ENCODE data around the gene MICB.

MICB gene

DNA sequence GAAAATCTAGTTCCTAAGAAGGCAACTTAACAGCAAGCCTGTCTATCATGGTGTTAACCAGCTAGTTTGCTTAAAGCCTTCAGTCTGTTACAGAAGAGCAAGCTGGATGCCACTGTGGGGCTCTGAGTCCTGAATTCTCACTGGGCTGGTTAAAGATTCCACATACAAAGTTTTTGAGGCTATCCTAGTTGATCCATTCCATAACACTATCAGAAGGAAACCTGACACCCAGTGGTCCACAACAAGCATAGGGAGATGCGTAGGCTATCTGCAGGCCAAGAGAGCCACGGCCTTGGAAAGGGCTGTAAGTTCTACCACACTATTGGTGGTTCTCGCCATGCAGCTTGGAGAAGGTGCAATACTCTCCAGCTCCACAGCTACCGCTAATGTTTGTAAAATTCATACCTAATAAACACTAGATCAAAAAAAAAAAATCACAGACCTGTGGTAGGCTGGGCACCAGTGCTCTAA is 30.4 kb downstream of the MICB start:
- H3K9me3 ChIP-seq = no peaks in the 10 kb centered on the region
- peaks cover 48% of the 10 kb centered on the region for H3K36me3 ChIP-seq
- no peaks in the 10 kb centered on the region for H3K27me3 ChIP-seq
- no peak overlapping the region for H3K27ac ChIP-seq
- H3K4me1 ChIP-seq (ENCODE audit: control insufficient read depth in 1 of 2, insufficient read depth in 1 of 2, low read depth in 1 of 2, low read length in 1 of 2) = no peaks in the 10 kb centered on the region
- TF ChIP-seq, protein P1, sequence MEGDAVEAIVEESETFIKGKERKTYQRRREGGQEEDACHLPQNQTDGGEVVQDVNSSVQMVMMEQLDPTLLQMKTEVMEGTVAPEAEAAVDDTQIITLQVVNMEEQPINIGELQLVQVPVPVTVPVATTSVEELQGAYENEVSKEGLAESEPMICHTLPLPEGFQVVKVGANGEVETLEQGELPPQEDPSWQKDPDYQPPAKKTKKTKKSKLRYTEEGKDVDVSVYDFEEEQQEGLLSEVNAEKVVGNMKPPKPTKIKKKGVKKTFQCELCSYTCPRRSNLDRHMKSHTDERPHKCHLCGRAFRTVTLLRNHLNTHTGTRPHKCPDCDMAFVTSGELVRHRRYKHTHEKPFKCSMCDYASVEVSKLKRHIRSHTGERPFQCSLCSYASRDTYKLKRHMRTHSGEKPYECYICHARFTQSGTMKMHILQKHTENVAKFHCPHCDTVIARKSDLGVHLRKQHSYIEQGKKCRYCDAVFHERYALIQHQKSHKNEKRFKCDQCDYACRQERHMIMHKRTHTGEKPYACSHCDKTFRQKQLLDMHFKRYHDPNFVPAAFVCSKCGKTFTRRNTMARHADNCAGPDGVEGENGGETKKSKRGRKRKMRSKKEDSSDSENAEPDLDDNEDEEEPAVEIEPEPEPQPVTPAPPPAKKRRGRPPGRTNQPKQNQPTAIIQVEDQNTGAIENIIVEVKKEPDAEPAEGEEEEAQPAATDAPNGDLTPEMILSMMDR (IDR thresholded peaks at IDR 0.05) = no peak
- no peak overlapping the region for H3K4me3 ChIP-seq (ENCODE audit: low read depth in 1 of 2, low read length in 1 of 2)

DNA sequence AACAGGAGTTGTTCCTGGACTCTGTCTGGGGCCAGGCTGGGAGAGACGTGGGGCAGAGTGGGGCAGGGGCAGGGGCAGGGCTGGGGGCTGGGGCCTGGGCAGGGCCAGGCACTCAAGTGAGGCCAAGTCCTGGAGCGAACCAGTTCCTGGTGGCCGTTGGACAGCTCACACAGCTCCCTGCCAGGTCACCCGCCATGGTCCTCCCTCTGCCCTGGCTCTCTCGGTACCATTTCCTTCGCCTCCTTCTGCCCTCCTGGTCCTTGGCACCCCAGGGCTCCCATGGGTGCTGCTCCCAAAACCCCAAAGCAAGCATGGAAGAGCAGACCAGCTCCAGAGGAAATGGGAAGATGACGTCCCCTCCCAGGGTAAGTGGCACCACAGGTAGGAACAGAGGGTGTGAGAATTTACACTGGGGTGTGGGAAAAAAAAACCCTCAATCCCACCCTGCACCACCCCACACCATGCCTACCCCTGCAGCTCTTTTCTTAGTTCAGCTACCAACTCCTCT is 30.9 kb downstream of the MICB start, which contains the start of gene MCCD1:
TSS of gene MCCD1 (plus strand) at position 142 of the 508 bp plus-strand sequence. CDS start at position 195, 53 bp downstream.
- H3K4me3 ChIP-seq (ENCODE audit: low read depth in 1 of 2, low read length in 1 of 2) = no peak within 1 kb of the TSS
- H3K9me3 ChIP-seq = no peaks in the 10 kb centered on the region
- H3K36me3 ChIP-seq = peaks cover 53% of the 10 kb centered on the region
- peak within 1 kb of the TSS; percentile 20 for H3K27ac ChIP-seq
- TF ChIP-seq, protein P1 (IDR thresholded peaks at IDR 0.05) = no peak
- no peaks in the 10 kb centered on the region for H3K4me1 ChIP-seq (ENCODE audit: control insufficient read depth in 1 of 2, insufficient read depth in 1 of 2, low read depth in 1 of 2, low read length in 1 of 2)
- H3K27me3 ChIP-seq = no peaks in the 10 kb centered on the region

- Histone ChIP-seq H3K9me3 (no peaks in the 10 kb centered on the region), H3K36me3 (peaks cover 60% of the 10 kb centered on the region), H3K27me3 (no peaks in the 10 kb centered on the region), H3K4me1 (ENCODE audit: control insufficient read depth in 1 of 2, insufficient read depth in 1 of 2, low read depth in 1 of 2, low read length in 1 of 2) (no peaks in the 10 kb centered on the region), H3K27ac (peak overlapping the region; percentile 20), H3K4me3 (ENCODE audit: low read depth in 1 of 2, low read length in 1 of 2) (no peak overlapping the region)
- TF ChIP-seq, protein P1 (IDR thresholded peaks at IDR 0.05) = no peak
Observed at GRCh38 chr6:31529329-31530150, 31.6 kb downstream of the MICB start.

DNA sequence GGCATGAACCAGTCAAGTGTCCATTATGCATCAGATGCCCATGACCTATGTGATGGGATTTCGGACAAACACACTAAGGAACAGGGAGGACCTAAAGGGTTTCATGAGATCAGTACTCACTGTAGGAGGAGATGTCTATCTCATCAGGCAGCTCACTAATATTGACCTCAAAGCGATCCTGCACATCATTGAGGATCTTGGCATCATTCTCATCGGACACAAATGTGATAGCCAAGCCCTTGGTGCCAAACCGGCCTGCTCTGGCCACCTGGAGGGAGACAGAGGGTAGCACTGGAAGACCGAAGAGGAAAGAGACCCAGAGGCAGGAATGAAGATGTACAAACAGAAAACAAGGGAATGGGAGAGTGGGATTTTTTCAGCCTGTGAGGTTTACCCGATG is 32.7 kb downstream of the MICB start:
- no peak overlapping the region for H3K27ac ChIP-seq
- peaks cover 71% of the 10 kb centered on the region for H3K36me3 ChIP-seq
- no peaks in the 10 kb centered on the region for H3K4me1 ChIP-seq (ENCODE audit: control insufficient read depth in 1 of 2, insufficient read depth in 1 of 2, low read depth in 1 of 2, low read length in 1 of 2)
- H3K9me3 ChIP-seq = no peaks in the 10 kb centered on the region
- H3K27me3 ChIP-seq = no peaks in the 10 kb centered on the region
- H3K4me3 ChIP-seq (ENCODE audit: low read depth in 1 of 2, low read length in 1 of 2) = no peak overlapping the region
- TF ChIP-seq, protein P1 (IDR thresholded peaks at IDR 0.05) = no peak

DNA sequence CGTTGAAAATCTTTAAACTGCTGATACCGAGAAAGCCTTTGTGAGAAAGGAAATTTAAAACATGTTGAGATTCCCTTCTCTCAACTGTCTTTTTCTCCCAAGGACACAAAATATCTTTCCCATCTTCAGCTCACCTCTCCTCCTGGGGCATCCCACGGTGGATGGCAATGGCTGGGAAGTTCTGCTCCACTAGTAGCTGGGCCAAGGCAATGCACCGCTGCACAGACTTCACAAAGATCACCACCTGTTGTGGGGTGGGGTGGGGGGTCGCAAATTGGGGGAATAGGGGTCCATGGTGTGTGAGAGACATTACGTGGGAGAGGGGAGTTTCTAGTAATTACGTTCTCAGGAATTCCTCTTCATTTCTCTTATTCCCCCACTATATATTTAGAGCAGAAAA is 33.2 kb downstream of the MICB start:
- Histone ChIP-seq H3K36me3 (peaks cover 76% of the 10 kb centered on the region), H3K27me3 (no peaks in the 10 kb centered on the region), H3K9me3 (no peaks in the 10 kb centered on the region), H3K4me3 (ENCODE audit: low read depth in 1 of 2, low read length in 1 of 2) (no peak overlapping the region), H3K4me1 (ENCODE audit: control insufficient read depth in 1 of 2, insufficient read depth in 1 of 2, low read depth in 1 of 2, low read length in 1 of 2) (no peaks in the 10 kb centered on the region), H3K27ac (no peak overlapping the region)
- TF ChIP-seq, protein P1 (IDR thresholded peaks at IDR 0.05) = no peak
